ENCODE data around the gene RPS21. TPM values are rescaled to one million over a fixed set of nuclear protein-coding genes. Genes with fewer than 3 reads are reported as not detected.

Gene RPS21
- total and polyA plus RNA-seq, 9 of the 15 experiments (the other 6 are each of a cell fraction or from before 2014, with no cell fraction given), result 1,380 to 5,647 (median 3,091) TPM

- TF ChIP-seq ETS2 (tag; IDR thresholded peaks at IDR 0.05; ENCODE audit: borderline replicate concordance, poor library complexity, severe bottlenecking), result no peak
- 0 out of 2 replicates have a peak, but pooled peaks have one; percentile 9 for TF ChIP-seq ZNF583 (CRISPR knock-in tag; IDR thresholded peaks at IDR 0.05)
- TF ChIP-seq TRIM24 (IDR thresholded peaks at IDR 0.05), result peak in 1 of 2 experiments; percentile 23; a peak in 1 of 4 replicates
- no peak for TF ChIP-seq NCOA6 (IDR thresholded peaks at IDR 0.05)
- TF ChIP-seq ZNF316 (IDR thresholded peaks at IDR 0.05), result no peak
- TF ChIP-seq ZNF184 (CRISPR knock-in tag; IDR thresholded peaks at IDR 0.05), result no peak
- TF ChIP-seq ZNF134 (CRISPR knock-in tag; conservative IDR thresholded peaks at IDR 0.05), result no peak
- TF ChIP-seq RBBP5 (IDR thresholded peaks at IDR 0.05; ENCODE audit: borderline replicate concordance, insufficient read depth, low read length, poor library complexity, severe bottlenecking), result no peak
- TF ChIP-seq ZNF398 (CRISPR knock-in tag; IDR thresholded peaks at IDR 0.05), result no peak
- TF ChIP-seq ESRRB (CRISPR knock-in tag; IDR thresholded peaks at IDR 0.05; ENCODE audit: borderline replicate concordance), result no peak
- TF ChIP-seq GABPB1 (CRISPR knock-in tag; IDR thresholded peaks at IDR 0.05), result peak; percentile 76
- no peak for TF ChIP-seq ZSCAN29 (IDR thresholded peaks at IDR 0.05)
- no peak for TF ChIP-seq TCF7 (IDR thresholded peaks at IDR 0.05; ENCODE audit: borderline replicate concordance)
- TF ChIP-seq, protein P1, sequence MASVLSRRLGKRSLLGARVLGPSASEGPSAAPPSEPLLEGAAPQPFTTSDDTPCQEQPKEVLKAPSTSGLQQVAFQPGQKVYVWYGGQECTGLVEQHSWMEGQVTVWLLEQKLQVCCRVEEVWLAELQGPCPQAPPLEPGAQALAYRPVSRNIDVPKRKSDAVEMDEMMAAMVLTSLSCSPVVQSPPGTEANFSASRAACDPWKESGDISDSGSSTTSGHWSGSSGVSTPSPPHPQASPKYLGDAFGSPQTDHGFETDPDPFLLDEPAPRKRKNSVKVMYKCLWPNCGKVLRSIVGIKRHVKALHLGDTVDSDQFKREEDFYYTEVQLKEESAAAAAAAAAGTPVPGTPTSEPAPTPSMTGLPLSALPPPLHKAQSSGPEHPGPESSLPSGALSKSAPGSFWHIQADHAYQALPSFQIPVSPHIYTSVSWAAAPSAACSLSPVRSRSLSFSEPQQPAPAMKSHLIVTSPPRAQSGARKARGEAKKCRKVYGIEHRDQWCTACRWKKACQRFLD (CRISPR knock-in tag; IDR thresholded peaks at IDR 0.05), result peak; percentile 55
- no peak for TF ChIP-seq ZNF121 (CRISPR knock-in tag; conservative IDR thresholded peaks at IDR 0.05)
- no peak for TF ChIP-seq CBX2 (IDR thresholded peaks at IDR 0.05; ENCODE audit: insufficient read depth, low read length, poor library complexity, severe bottlenecking)
- TF ChIP-seq CBX5 (IDR thresholded peaks at IDR 0.05; ENCODE audit: borderline replicate concordance, low read depth), result no peak
- peak; percentile 97 for TF ChIP-seq RB1 (IDR thresholded peaks at IDR 0.05; ENCODE audit: low read depth)
- TF ChIP-seq NEUROD1 (IDR thresholded peaks at IDR 0.05; ENCODE audit: borderline replicate concordance, low read depth, low read length, partially characterized antibody), result peak; percentile 95
- peak in 1 of 2 experiments; percentile 51; a peak in 1 of 4 replicates for TF ChIP-seq SRF (CRISPR knock-in tag; IDR thresholded peaks at IDR 0.05)
- TF ChIP-seq MYNN (IDR thresholded peaks at IDR 0.05), result no peak
- TF ChIP-seq MYNN (CRISPR knock-in tag; IDR thresholded peaks at IDR 0.05), result no peak
- TF ChIP-seq HMG20B (CRISPR knock-in tag; IDR thresholded peaks at IDR 0.05), result no peak
- no peak for TF ChIP-seq STAT5B (CRISPR knock-in tag; IDR thresholded peaks at IDR 0.05)
- no peak for TF ChIP-seq BRD9 (IDR thresholded peaks at IDR 0.05; ENCODE audit: low read depth, partially characterized antibody)
- TF ChIP-seq ZKSCAN1 (IDR thresholded peaks at IDR 0.05; ENCODE audit: low read depth, low read length), result peak; percentile 37; the same call in 1 of the 2 replicates
- no peak for TF ChIP-seq HNRNPH1 (optimal IDR thresholded peaks at IDR 0.05; ENCODE audit: low read depth, low read length)
Measured at GRCh38 chr20:62407221-62407992, 20.5 kb downstream of the RPS21 start, which contains the start of gene CABLES2 (continued).
